Activated gamma-delta T cell treated with anti-CD3 and anti-CD28 coated beads, Interleukin-2, amount 50 U/mL, for 16 hours (primary cell): Measurements from ENCODE around the gene IRX4.

Experiments
- DNase-seq: peaks from one replicate; pipeline ENCODE4 v3.0.0-alpha.2; 2020; ENCODE audit warnings: low read depth

IRX4 gene

DNA sequence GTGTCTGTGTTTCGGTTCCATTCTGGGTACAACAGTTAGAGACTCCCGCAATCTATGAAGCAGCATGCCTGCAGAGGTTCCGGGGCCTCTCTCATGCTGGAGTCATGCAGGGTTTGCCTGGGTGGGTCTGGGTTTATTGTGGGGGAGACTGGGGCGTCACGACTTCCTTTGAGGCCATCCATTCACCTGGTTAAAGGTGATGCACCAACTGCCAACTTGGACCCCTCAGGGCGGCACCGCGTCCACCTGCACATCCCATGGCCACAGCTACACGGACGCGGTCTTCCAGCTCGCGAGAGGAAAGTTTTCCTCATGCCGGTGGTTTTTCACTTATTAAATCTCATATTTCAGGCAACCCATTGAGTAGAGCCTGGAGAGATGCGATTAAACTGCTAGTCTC is 30.9 kb upstream of the IRX4 start:
- no peak for DNase-seq

DNA sequence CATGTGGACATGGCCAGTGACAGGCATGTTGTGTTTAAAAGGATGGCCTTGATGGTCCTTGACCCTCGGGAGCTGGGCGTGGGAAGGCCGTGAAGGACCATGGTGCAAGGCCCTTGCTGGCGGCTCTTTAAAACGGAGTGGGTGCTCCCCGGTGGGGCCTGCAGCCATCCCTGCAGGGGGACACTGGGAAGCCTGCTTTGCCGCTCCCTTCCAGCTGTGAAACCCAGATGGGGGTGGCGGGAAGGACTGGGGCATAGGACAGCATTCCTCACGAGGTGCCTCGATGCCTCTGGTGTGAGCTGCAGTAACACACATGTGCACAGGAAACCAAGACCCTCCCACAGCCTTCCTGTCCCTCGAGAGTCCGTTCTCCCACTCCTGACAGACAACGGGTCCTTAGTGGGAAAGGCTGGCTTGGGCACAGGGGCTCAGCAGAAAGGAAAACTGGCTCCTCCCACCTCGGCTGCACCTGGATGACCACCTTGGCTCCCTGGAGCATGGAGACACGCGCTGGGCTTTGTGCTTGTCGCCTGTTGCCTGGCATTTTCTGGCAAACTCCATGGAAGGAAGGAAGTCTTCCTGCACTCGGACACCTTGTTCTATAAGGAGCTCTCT is 30.3 kb upstream of the IRX4 start:
- no peak for DNase-seq

DNA sequence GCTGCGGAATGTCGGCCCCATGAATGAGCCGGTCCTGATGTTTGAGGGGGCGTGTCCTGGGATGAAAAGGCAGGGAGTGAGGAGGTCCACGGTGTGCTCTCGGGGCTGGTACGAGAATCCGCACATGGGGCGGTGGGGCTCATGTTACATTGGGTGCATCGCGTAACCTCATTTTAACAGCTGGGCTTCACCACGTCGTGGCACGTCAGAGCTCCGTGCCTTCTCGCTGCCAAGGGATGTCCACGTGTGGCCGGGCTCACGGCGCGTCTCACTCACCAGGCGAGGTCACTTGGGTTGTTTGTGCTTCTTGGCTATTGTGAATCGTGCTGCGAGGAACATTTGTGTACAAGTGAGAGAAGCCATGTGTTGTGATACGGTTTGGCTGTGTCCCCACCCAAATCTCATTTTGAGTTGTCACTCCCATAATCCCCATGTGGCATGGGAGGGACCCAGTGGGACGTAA is 29.1 kb upstream of the IRX4 start:
- DNase-seq: no peak

DNA sequence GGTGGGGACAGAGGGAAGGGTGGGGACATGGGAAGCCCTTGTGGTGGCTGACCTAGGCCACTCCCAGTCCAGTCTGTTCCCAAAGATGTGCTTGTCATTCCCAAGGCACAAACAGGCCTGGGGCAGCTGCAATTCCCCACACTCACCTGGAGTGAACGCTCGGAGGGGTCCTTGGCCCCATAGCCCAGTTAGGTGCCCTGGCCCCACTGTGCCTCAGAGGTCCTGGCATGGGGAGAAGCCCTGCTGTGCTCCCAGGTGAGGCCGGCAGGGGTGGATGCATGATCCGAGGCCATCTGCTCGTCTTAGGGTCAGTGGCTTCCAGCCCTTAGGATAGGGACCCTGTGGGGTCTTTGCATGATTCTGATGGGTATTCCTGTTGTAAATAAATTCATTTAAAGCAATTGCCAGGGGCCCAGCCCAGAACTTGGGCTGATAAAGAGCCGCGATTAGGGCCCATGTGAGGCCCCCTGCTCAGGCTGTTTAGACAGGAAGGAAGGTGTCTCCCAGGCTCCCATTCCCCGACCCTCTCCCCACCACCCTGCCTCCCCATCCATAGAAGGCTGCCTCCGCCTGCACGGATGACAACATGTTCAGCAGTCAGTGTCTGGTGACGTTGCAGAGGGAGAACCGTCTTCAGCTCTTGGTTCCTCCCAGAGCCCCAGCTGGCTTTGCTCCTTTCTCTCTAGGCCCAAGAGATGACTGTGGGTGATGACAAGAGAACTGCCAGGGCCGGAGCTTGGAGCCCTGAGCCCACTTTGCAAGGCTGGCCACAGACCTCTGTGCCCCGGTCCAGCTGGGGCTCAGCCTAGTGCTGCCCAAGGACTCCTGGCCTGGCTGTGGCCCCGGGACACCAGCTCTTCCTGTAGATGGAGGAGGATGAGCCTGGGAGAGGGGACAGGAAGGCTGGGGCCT is 28.4 kb upstream of the IRX4 start:
- no peak for DNase-seq

DNA sequence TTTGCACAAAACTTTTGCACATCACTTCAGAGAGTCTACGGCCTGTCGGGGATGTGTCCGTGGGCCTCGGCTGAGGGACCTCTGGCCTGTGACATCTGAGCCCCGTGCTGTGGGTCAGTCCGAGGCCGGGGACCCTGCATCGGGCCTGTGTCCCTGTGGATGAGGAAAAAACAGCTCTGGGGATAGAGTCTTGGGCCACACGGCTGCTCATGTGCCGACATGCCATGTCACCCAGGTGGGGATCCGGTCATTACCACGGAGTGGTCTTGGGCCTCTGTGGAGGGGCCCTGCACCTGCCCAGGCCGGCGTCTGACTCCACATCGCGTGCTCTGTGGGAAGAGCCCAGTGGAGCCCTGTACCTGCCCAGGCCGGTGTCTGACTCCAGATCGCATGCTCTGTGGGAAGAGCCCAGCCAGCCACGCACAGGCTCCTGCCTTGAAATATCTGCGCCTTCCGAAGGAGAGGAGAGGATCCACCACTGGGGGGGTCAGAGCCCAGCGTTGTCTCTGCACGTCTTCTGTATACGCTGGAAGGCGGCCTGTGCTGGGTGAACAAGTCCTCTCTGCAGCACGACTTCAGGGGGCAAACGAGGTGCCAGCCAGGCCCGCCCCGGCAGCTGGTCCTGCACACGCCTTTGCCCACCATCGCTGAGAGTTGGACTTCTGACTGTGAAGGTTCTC is 27.5 kb upstream of the IRX4 start:
- DNase-seq: no peak

DNA sequence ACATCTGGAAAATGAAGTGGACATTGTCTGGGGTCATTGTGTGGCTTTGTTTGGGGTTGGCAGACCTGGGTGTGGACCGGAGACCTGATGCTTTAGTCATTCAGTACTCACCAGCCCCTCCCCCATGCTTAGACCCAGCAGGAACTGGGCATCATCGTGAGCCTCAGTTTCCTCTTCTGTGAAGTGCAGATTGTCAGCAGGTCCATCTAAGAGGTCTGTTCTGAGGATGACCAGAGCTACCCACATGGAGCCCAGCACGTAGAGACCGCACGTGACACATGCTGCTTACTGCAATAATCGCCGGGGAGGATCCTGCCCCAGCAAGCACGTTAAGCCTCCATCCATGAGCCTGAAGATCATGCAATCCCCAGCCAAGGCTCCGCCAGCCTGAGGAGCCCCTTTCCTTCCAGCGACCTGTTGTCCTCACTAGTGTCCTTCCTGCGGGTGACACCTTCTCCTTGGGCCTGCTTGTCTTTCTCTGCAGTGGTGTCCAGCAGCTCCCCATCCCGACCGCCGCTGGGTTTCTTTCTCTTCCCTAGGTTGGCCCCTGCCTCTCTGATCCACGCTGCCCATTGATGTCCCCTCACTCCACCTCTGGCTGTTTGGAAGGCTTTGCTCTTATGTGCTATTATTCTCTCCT is 26.7 kb upstream of the IRX4 start:
- DNase-seq: no peak

DNA sequence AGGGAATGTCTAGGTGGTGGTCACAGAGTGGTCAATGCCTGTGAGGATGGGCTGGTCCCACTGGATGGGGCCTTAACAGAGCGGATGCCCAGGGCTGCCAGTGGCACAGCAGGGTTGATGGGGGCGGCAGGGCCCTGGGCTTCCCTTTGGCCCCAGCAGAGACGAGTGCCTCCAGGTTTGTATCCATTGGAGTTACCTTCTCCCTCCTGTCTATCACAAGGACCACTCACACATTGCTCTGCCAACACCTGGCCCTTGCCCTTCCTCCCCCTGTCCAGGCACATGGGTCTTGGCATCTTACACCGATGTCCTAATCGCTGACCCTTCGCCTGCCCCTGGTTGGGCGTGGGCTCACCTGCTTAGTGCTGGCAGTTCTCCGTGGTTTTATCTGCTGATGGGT is 26.2 kb upstream of the IRX4 start:
- no peak for DNase-seq

DNA sequence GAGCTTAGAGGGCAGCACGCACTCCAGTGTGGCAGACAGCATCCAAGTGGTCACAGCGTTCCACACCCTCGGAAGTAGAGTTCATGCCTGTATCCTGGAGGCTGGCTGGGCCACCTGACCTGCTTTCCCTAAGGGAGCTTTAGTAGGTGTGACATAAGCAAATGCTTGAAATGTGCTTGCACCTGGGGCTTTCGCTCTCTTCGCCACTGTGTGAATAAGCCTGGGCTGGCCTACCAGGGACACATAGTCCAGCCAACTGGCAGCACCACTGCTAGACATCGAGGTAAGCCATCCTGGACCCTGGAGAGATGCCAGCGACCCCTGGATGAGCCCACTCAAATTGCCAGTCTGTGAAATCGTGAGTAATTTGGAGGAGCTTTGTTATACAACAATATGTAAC is 24.9 kb upstream of the IRX4 start:
- no peak for DNase-seq

DNA sequence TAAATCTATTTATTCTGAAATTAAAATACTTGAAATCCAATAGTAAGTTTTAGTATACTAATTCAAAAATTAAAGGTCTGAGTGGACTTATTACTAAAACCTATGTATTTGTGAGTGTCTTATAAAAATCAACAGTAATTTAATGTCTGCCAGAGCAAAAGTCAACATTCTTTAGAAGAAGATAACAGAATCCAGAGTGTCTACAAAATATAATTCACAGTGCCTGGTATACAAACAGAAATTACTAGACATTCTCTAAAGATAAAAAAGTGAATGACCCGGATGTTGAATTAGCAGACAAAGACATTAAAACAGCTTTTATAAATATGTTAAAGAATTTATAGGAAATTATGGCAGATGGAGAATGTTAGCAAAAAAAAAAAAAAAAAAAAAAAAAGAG is 22.4 kb upstream of the IRX4 start:
- no peak for DNase-seq

DNA sequence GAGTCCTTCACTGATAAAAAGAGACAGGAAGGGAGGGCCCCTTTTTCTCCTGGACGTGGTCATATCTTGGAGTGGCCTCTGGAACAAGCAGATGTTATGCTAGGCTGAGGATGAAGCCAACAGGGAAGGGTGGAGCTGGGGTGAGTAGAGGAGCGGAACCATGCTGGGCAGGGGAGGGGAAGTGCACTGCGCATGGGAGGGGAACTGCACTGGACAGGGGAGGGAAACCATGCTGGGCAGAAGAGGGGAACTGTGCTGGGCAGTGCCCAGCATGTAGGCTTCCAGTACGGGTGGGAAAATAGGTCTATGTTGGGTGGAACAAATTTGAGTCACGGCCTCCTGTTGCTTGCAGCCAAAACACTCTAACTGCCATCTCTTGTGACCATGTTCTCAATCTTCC is 19.3 kb upstream of the IRX4 start:
- no peak for DNase-seq

DNA sequence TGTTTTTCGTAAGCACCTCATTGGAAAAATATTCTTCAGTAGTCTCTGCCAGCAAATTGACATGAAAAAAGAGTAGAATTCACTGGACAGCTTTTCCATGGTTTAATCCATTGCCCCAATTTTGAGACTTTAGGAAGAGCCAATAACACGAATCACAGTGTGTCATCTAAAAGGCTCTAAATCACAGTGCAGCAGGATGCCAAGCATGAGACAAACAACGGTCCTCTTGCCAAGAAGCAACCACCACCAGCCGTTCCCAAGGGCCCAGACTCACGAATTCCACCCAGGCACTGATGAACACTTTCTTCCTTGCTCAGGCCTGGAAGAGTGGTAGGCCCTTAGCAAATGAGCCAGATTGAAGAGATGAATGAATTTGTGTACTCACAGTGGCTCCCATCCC is 18.3 kb upstream of the IRX4 start:
- DNase-seq: no peak

DNA sequence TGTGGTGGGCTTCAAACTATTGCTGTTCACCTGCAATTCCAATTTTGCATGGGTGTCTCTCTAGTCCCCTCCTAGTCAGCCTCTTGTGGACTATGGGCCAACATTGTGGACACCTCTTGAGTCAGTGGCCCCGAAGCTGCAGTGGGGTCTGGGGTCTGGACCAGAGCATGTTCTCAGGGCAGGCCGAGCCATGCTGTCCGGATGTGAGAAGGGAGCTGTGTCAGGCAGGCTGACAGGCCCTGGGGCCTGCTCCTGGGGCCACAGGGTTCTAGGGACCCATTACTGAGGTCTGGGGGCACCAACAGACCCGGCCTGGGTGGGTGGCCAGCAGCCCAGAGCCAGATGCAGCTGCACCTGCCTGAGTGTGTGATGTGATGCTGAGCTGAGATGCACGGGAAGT is 16.5 kb upstream of the IRX4 start:
- no peak for DNase-seq

DNA sequence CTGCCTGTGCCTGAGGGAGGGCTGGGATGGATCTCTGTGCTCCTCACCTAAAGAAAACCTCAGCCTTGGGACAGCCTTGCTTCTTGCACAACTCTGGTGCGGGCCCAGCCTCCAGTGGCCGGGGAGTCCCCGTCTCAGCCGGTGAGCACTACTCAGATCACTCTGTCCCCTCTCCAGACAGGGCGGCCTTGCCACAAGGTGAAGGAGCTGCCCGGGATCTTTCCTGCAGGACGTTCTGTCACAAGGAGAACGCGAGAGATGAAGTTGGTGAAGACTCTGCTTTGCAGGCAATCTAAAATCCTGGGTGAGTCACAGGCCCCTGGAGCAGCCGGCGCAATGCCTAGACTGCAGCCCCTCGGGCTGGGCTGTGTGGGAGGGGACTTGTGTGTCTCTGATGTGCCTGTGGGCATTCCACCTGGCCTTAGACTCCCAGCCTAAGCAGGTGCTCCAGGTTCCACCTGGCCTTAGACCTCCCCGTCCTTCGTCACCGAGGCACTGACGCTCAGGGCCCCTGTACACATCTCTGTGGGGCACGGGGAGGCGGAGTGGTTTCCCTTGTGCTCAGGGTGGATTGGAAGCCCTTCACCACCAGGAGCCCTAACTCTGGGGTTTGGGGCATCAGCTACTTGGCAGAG is 15.2 kb upstream of the IRX4 start:
- no peak for DNase-seq

DNA sequence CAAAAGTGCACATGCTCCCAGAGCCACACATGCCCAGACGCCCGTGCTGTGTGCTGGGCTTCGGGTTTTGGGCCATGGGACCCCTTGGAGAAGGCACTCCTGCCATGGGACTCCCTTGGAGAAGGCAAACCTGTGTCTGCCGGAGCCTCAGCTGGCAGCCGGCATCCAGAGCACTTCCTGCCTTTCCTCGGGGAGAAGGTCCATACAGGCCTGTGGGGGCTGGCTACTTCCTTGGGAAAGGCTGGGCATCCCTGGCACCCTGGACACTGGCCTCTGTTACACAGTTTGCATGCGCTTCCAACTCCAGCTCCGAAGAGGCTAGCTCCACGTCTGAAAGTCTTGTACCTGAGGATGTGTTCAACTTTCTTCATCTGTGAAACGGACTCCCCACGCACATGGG is 14.7 kb upstream of the IRX4 start:
- no peak for DNase-seq

DNA sequence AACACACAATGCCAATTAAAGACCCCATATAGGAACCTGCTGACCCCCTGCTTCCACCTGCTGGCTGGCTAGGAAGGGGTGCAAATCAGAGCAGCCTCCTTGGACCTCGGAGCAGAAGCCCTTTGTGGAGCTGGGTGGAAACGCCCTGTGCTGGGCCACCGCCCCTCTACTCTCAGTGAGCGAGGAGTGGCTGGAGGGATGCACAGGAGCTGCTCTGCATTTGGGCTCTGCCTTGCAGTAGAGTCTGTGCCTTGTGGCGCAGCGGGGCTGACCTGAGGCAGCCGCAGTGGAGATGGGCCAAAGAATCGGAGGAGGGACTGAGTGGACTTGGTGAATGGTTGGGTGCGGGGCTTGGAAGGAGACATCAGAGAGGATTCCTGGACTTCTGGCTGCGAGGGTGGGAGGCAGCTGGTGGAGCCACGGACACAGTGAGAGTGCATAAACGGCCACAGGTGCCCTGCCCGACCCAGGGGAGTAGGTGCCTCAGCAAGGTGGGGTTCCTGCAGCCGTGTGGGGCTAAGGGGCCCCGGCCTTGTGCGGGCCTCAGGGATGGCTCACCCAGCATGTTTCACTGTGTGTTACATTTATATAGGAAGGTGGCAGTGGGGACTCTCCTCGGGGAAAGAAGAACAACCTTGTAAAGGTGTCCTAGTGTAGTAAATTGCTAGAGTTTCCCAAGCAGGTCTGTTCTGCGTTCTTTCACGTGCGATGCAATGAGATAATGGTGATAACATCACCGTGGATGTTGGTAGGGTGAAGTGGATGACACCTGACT is 14.1 kb upstream of the IRX4 start:
- DNase-seq: no peak

DNA sequence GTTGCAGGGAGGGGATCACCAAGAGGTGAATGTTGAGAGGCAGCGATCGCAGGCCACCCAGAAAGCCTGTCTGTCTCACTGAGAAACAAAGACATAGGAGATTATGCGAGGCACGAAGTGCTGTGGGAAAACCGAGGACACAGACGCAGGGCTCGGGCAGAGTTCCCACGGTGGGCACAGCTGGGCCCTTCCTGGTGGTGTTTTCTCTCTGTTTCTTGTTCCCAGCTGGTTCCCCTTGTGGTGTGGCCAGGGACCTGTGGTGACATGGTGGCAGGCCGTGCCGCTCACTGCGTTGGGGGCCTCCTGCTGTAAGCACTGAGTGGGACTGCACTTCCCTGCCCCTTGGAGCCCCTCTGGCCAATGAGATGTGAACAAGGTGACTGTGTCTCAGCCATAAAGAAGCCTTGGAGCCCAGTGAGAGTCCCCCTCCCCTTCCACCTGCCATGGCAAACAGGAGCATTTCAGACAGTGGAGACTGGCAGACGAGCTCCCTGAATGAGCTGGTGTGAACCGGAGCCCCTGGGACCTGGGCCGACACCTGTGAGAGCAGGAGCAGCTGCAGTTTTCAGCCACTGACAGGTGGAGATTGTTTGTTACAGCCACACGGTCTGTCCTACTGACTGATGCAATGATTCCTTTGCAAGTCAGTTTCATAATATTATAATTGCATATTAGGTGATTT is 13.2 kb upstream of the IRX4 start:
- no peak for DNase-seq

DNA sequence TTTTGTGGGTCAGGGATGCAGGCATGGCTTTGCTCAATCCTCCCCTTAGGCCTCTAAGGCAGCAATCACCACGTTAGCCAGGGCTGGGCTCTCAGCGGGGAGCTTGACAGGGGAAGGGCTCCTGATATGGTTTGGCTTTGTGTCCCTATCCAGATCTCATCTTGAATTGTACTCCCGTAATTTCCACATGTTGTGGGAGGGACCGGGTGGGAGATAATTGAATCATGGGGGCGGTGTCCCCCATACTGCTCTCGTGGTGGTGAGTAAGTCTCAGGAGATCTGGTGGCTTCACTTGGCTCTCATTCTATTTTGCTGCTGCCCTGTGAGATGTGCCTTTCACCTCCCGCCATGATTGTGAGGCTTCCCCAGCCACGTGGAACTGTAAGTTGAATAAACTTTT is 11.5 kb upstream of the IRX4 start:
- no peak for DNase-seq

DNA sequence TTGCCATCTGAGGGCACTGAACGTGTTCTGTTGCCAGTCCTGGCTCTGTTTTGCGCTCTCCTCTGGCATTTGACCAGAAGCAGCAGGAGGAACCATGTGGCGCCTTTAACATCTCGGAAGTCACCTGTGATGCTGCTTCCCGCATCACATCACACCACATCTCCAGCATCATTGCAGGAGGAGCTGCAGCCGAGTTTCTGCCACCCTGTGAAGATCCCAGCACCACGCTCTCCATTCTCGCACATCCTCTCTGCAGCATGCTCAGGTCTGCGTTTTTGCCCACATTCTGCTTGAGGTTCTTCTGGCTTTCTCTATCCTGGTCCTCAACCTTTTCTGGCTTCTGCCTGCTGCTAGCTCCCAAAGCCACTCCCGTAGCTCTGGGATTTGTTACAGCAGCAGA is 11.0 kb upstream of the IRX4 start:
- DNase-seq: no peak

DNA sequence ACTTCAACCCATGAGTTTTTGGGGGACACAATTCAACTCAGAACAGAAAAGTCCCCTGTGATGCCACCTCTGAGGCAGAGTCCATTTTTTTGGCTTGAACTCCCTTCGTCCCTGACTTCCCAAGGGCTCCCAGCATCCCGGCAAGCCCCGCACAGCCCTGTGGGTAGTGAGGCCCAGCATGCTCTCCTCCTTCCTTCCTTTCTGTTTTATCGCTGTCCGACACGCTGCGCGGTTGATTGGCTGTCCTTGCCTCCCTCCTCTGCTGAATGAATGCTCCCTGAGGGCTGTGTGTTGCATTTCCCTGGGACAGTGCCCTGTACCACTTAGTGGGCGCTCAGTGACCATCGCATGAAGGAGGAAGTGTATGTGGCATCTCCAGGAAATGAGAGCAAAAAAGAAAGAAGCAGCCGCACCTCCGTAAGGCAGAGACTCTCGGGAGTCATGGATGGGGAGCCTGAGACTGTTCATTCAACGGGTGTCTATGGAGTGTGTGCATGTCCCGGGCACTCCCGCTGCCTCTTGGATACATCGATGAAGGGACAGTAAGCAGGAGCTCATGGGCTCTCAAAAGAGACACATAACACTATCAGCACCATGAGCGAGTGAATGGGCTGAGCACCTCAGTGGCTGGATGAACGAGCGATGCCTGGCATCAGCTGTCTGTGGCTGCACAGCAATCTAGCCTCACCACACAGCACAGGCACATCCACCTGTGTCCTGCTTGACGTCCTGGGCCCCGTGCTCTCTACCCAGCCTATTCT is 10.1 kb upstream of the IRX4 start:
- no peak for DNase-seq

DNA sequence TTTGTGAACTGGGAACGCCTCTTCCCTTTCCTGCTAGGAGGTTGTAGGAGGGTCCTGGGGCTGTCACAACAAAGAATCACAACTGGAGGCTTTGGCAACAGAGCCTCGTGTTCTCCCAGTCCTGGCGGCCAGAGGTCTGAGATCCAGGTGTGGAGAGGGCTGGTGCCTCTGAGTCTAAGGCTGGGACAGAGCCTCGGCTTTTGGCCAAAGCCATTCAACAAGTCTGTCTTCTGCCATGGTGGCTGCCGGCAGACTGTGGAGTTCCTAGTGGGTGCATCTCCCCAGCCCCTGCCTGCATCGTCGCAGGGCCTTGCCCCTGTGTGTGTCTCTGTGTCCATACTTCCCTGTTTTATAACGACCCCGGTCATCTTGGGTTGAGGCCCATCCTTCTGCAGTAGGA is 9.5 kb upstream of the IRX4 start:
- no peak for DNase-seq
